Epithelial cell of esophagus (primary cell): ENCODE data around the gene SATB1.

Source experiments
- DNase-seq: peaks from one replicate; pipeline ENCODE4 v3.0.0; 2010; ENCODE audit warnings: low read depth
- H3K4me3 ChIP-seq: 2 replicates; pipeline ENCODE4 v1.5.1; 2011; ENCODE audit warnings: mild to moderate bottlenecking, low read length, control low read depth
- CTCF ChIP-seq: IDR thresholded peaks from 2 replicates; pipeline ENCODE4 v1.5.1; 2011; ENCODE audit warnings: low read depth, mild to moderate bottlenecking, low read length, control low read depth, inconsistent platforms; ENCODE audit not compliant: insufficient read depth; ENCODE audit errors: missing control alignments

Gene SATB1

GRCh38 chr3:18441551-18441950 is 16.4 kb upstream of the SATB1 start:
- H3K4me3 ChIP-seq = no peak overlapping the region
- TF ChIP-seq CTCF = no peak
- no peak for DNase-seq

DNA sequence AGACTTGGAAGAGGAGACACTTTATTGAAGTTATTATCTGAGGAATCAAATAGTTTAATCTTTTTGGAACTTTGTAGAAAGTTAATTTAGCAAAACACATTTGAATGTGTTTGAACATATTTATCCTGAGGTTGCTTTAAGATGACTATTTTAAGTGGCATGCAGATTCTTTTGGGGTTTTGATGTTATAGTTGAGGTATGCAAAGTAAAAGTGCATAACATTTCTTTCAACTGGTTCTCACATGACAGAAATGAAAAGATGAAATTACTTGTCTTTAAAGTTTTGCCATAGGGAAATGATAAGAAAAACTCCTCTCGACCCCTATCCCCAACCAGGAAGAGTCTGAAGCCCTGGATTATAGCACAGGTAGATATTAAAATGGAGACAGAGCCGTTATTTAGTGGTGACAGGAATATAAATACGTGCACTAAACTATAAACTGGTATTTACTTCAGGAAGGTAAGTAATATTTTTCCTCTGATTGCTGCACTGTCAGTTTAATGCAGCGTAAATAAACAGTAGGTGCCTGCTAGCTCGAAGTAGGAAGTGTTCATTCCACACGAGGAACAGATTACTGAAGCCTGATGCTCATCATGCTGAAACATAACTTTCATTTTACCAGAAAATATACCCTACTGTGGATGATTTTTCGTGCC is 15.1 kb upstream of the SATB1 start:
- no peak for TF ChIP-seq CTCF
- H3K4me3 ChIP-seq = no peak overlapping the region
- no peak for DNase-seq

DNA sequence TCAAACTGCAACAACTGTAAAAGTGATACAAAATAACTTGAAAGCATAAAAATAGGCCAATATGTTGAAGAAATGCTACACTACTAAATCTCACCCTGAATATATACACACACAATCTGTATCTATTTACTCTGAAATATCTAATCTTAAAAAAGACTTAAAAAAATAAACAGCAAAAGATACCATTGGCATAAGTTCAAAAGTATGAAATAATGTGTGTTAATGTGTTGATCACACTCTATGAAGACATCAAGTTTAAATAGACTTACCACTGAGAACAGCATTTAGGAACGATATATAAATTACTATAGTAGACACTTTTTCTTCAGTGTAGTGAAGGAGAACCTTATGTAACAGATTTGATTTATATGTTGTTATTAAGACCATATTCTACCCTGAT is 14.1 kb upstream of the SATB1 start:
- no peak for DNase-seq
- no peak for TF ChIP-seq CTCF
- no peak overlapping the region for H3K4me3 ChIP-seq

DNA sequence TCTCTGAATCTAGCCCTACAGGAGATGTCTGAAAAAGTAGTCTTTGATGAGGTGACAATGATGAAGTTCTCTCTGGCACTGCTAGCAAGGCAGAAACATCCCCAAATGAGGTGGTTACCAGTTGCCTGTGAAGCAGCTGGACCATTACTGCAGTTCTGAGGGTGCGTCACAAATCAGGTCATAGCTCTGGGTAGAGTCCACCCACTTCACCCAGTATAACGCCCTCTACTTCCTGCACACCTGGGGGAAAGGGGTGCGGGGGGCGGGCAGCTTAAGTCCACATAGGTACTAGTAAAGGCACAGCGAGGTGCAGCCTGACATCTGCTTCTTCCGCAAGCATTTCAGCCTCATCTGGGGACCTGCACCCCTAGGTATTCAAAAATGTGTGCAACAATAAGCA is 13.4 kb upstream of the SATB1 start:
- no peak overlapping the region for H3K4me3 ChIP-seq
- DNase-seq = no peak

DNA sequence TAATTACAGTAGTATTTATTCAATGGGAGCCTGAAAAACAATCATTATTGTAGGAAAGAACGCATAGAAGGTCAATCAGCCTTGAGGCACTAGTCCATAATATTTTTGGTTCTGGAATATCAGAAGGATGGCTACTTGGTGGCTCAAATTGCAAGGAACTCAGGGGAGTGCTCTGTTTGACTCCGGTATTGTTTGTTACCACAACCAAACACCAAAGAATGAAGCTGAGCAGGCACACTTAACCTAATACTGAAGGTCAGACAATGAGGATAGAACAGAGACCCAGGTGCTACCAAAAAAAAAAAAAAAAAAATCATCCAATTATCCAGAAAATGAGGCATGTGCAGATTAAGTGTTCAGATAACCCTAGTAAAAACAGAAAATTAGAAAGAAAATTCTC is 11.1 kb upstream of the SATB1 start:
- H3K4me3 ChIP-seq = no peak overlapping the region
- DNase-seq = no peak
- no peak for TF ChIP-seq CTCF

More for the DNA sequence above, 13.4 kb upstream of the SATB1 start:
- TF ChIP-seq CTCF = no peak

DNA sequence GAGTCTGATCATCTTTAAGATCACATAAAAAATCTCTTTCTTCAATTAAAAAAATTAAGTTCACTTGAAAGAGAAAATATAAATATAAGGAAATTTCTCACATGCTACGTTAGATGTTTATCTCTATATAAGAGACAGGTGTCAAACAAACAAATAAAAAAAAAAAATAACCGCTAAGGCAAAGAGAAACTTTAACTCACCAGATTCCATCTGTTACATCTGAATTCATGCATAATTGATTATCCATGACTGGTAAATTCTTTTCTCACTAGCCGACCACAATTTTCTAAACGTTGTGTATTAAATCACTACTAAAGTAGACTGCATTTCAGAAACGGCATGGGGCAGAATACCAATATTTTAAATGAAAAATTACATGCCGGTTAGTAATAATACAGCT is 9.6 kb upstream of the SATB1 start:
- no peak for TF ChIP-seq CTCF
- H3K4me3 ChIP-seq = no peak overlapping the region

GRCh38 chr3:18432752-18433151 is 7.6 kb upstream of the SATB1 start:
- no peak for DNase-seq
- no peak for TF ChIP-seq CTCF
- no peak overlapping the region for H3K4me3 ChIP-seq

More for the DNA sequence above, 9.6 kb upstream of the SATB1 start:
- DNase-seq = no peak
